HepG2 (cell line): ENCODE measurements around the gene PLPP3. TPM values are rescaled to one million over a fixed set of nuclear protein-coding genes. Genes with fewer than 3 reads are reported as not detected.

Experiments used
- ADNP ChIP-seq: sonication (generic); formaldehyde crosslinking; IDR thresholded peaks from 2 replicates; pipeline ENCODE4 v1.4.0; 2020; ENCODE audit warnings: missing genetic modification reagents
- ATF6 ChIP-seq: sonication (generic); formaldehyde crosslinking; conservative IDR thresholded peaks from 2 replicates; pipeline ENCODE4 v1.4.0; 2020; ENCODE audit warnings: missing genetic modification reagents
- BATF2 ChIP-seq: sonication (generic); formaldehyde crosslinking; IDR thresholded peaks from 2 replicates; pipeline ENCODE4 v1.8.0; 2022; ENCODE audit warnings: mild to moderate bottlenecking, missing genetic modification reagents, moderate library complexity
- BHLHE40 ChIP-seq: IDR thresholded peaks from 2 replicates; pipeline ENCODE4 v1.6.1; 2011; ENCODE audit warnings: low read length, improper control_type of control experiment
- CREBL2 ChIP-seq: sonication (generic); formaldehyde crosslinking; IDR thresholded peaks from 2 replicates; pipeline ENCODE4 v1.8.1; 2023; ENCODE audit warnings: missing genetic modification reagents, mild to moderate bottlenecking, borderline replicate concordance
- DBP ChIP-seq: sonication (generic); formaldehyde crosslinking; IDR thresholded peaks from 2 replicates; pipeline ENCODE4 v1.4.0; 2020; ENCODE audit warnings: missing genetic modification reagents; ENCODE audit errors: not compliant biosample characterization
- FOSL2 ChIP-seq: sonication (generic); formaldehyde crosslinking; IDR thresholded peaks from 2 replicates; pipeline ENCODE4 v1.4.0; 2020; ENCODE audit warnings: missing genetic modification reagents
- GATAD1 ChIP-seq: IDR thresholded peaks from 2 replicates; pipeline ENCODE4 v1.6.1; 2016; ENCODE audit warnings: missing genetic modification reagents, missing compliant biosample characterization
- GLI4 ChIP-seq: sonication (generic); formaldehyde crosslinking; IDR thresholded peaks from 2 replicates; pipeline ENCODE4 v1.5.1; 2020; ENCODE audit warnings: missing genetic modification reagents, mild to moderate bottlenecking, moderate library complexity, borderline replicate concordance
- HDAC1 ChIP-seq: sonication (generic); formaldehyde crosslinking; IDR thresholded peaks from 2 replicates; pipeline ENCODE4 v1.5.1; 2020; ENCODE audit warnings: mild to moderate bottlenecking, missing genetic modification reagents
- ISL2 ChIP-seq: sonication (generic); formaldehyde crosslinking; IDR thresholded peaks from 2 replicates; pipeline ENCODE4 v1.5.0; 2020; ENCODE audit warnings: missing genetic modification reagents
- NFE2L1 ChIP-seq: sonication (generic); formaldehyde crosslinking; IDR thresholded peaks from 2 replicates; pipeline ENCODE4 v1.4.0; 2020; ENCODE audit warnings: missing genetic modification reagents, mild to moderate bottlenecking, borderline replicate concordance
- REPIN1 ChIP-seq: sonication (generic); formaldehyde crosslinking; IDR thresholded peaks from 2 replicates; pipeline ENCODE4 v1.8.0; 2022; ENCODE audit warnings: missing genetic modification reagents, low read depth, mild to moderate bottlenecking, borderline replicate concordance
- TAF15 ChIP-seq: fragments of 200-400 bp; formaldehyde crosslinking; IDR thresholded peaks from one replicate; pipeline ENCODE4 v1.6.1; 2018; ENCODE audit warnings: mild to moderate bottlenecking, low read depth, low read length; ENCODE audit not compliant: poor library complexity, severe bottlenecking
- ZNF362 ChIP-seq: sonication (generic); formaldehyde crosslinking; IDR thresholded peaks from 2 replicates; pipeline ENCODE4 v1.4.0; 2020; ENCODE audit warnings: missing genetic modification reagents, mild to moderate bottlenecking, borderline replicate concordance
- ZNF597 ChIP-seq: sonication (generic); formaldehyde crosslinking; IDR thresholded peaks from 2 replicates; pipeline ENCODE4 v1.5.0; 2020; ENCODE audit warnings: missing genetic modification reagents
- ZNF687 ChIP-seq: sonication (generic); formaldehyde crosslinking; IDR thresholded peaks from 2 replicates; pipeline ENCODE4 v1.5.1; 2020; ENCODE audit warnings: mild to moderate bottlenecking, missing genetic modification reagents, moderate library complexity
- polyA plus RNA-seq, 8 experiments: library from polyadenylated mRNA; depleted of rRNA in 3 of 8; stranded (reverse) in 7 of 8; unstranded in 1 of 8; fragments of >200 nt; fragmentation: Illumina TruSeq in 4 of 8; extraction: Trizol in 4 of 8; gene quantifications; 2 replicates each; pipeline versions ENCODE4 v1.2.1 to v1.2.3, GENCODE V29; 2011 to 2016; ENCODE audit warnings: low read depth in 4 of 8, missing spikeins in 1 of 8, mixed read lengths in 1 of 8; ENCODE audit not compliant: insufficient read depth in 1 of 8
- total RNA-seq, 5 experiments: library from RNA; depleted of rRNA; stranded (reverse); fragments of >200 nt; fragmentation: Illumina TruSeq; extraction: Trizol; gene quantifications; 2 replicates each; pipeline ENCODE4 v1.2.3, GENCODE V29; 2016; ENCODE audit warnings: low read depth in 1 of 5

PLPP3 gene
- total and polyA plus RNA-seq, 2 of the 13 experiments (the other 11 are each of a cell fraction or from before 2014, with no cell fraction given), result 49.7 to 65.8 TPM

GRCh38 chr1:56578138-56578962 lies 1.0 kb downstream of the PLPP3 start (continued):
- TF ChIP-seq DBP (CRISPR knock-in tag) (no peak), NFE2L1 (CRISPR knock-in tag) (no peak), ZNF362 (CRISPR knock-in tag) (peak; percentile 41; the same call in 1 of the 2 replicates), ATF6 (CRISPR knock-in tag) (no peak), ZNF687 (peak; percentile 65), ZNF597 (CRISPR knock-in tag) (no peak), HDAC1 (peak; percentile 23; the same call in 1 of the 2 replicates), BHLHE40 (0 out of 2 replicates have a peak, but pooled peaks have one; percentile 14), BATF2 (CRISPR knock-in tag) (no peak), CREBL2 (no peak), ISL2 (no peak), ADNP (CRISPR knock-in tag) (0 out of 2 replicates have a peak, but pooled peaks have one; percentile 61), REPIN1 (CRISPR knock-in tag) (no peak), FOSL2 (CRISPR knock-in tag) (no peak), GLI4 (0 out of 2 replicates have a peak, but pooled peaks have one; percentile 58), TAF15 (no peak), GATAD1 (CRISPR knock-in tag) (no peak)
